ENCODE results near the gene LBHD2.

The LBHD2 gene

GRCh38 chr14:103090481-103091020, 6.5 kb downstream of the LBHD2 start:
- Histone ChIP-seq H3K27me3 (ENCODE audit: insufficient read depth, poor library complexity, severe bottlenecking) (no peaks in the 10 kb centered on the region), H3K36me3 (ENCODE audit: low read depth) (no peaks in the 10 kb centered on the region), H3K9me3 (ENCODE audit: severe bottlenecking) (no peaks in the 10 kb centered on the region), H3K4me3 (ENCODE audit: severe bottlenecking) (no peak overlapping the region), H3K4me1 (ENCODE audit: insufficient read depth, poor library complexity, severe bottlenecking) (no peaks in the 10 kb centered on the region), H3K27ac (ENCODE audit: poor library complexity, severe bottlenecking) (no peak overlapping the region)
- ATAC-seq (ENCODE audit: low read depth), result no peak
- TF ChIP-seq, protein P1, sequence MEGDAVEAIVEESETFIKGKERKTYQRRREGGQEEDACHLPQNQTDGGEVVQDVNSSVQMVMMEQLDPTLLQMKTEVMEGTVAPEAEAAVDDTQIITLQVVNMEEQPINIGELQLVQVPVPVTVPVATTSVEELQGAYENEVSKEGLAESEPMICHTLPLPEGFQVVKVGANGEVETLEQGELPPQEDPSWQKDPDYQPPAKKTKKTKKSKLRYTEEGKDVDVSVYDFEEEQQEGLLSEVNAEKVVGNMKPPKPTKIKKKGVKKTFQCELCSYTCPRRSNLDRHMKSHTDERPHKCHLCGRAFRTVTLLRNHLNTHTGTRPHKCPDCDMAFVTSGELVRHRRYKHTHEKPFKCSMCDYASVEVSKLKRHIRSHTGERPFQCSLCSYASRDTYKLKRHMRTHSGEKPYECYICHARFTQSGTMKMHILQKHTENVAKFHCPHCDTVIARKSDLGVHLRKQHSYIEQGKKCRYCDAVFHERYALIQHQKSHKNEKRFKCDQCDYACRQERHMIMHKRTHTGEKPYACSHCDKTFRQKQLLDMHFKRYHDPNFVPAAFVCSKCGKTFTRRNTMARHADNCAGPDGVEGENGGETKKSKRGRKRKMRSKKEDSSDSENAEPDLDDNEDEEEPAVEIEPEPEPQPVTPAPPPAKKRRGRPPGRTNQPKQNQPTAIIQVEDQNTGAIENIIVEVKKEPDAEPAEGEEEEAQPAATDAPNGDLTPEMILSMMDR (IDR thresholded peaks at IDR 0.05; ENCODE audit: poor library complexity, severe bottlenecking), result no peak
- DNase-seq (ENCODE audit: low spot score), result no peak

DNA sequence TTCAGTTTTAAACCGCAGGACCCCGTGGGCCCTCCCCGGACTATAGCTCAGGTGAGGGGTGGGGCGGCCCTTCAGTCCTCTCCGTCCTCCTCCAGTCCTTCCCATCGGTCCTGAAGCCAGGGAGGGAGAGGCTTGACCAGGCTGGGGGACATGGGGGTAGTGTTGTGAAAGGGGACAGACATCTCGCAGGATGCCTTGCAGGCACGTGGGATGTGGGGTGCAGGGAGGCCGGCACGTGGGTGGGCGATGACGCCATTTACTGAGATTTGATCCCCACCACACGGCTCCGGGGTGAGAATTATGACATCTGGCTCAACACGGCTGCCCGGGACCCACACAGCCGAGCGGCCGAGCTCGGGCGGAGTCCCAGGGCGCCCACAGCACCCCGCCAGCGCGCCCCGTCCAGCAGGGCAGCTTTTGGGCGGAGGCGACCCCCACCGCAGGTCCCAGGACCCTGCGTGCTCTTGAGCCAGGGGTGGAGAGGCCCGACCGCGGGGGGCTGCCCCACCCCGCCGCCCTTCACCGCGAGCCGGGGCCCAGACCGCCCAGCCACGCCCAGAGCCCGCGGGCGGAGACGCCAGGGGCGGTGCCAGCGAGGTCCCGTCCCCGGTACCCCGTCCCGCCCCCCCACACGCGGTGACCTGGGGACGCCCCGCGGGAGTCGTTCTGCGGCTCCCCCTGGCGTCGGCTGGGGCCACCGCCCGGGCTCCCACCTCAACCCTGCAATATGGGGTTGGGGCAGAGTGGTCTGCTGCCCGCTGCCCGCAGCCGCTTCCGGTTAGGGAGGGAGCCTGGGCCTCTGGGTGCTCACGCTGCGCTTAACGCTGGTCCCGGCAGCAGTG, 7.3 kb downstream of the LBHD2 start:
- Histone ChIP-seq H3K27ac (ENCODE audit: poor library complexity, severe bottlenecking) (no peak overlapping the region), H3K36me3 (ENCODE audit: low read depth) (no peaks in the 10 kb centered on the region), H3K4me1 (ENCODE audit: insufficient read depth, poor library complexity, severe bottlenecking) (no peaks in the 10 kb centered on the region), H3K4me3 (ENCODE audit: severe bottlenecking) (peak overlapping the region; percentile 22), H3K27me3 (ENCODE audit: insufficient read depth, poor library complexity, severe bottlenecking) (no peaks in the 10 kb centered on the region), H3K9me3 (ENCODE audit: severe bottlenecking) (no peaks in the 10 kb centered on the region)
- no peak for DNase-seq (ENCODE audit: low spot score)
- peak; percentile 39 for ATAC-seq (ENCODE audit: low read depth)
- TF ChIP-seq, protein P1 (IDR thresholded peaks at IDR 0.05; ENCODE audit: poor library complexity, severe bottlenecking), result peak; percentile 75

DNA sequence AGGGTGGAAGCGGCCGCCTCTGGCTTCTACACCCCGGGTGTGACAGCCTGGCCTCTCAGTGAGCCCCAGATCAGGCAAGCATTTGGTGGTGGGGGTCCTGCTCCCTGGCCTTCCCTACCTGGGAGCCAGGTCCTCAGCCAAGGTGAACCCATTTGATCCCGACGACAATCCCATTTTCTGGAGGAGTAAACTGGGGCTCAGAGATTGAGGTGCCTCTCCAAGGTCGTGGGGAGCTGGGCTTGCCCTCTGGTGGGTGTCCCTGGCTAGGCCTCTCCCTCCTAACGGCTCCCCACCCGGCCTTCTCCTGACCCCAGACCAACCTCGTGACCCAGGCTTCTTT, 7.8 kb downstream of the LBHD2 start:
- Histone ChIP-seq H3K36me3 (ENCODE audit: low read depth) (no peaks in the 10 kb centered on the region), H3K9me3 (ENCODE audit: severe bottlenecking) (no peaks in the 10 kb centered on the region), H3K4me1 (ENCODE audit: insufficient read depth, poor library complexity, severe bottlenecking) (no peaks in the 10 kb centered on the region), H3K4me3 (ENCODE audit: severe bottlenecking) (peak overlapping the region; percentile 22), H3K27ac (ENCODE audit: poor library complexity, severe bottlenecking) (no peak overlapping the region), H3K27me3 (ENCODE audit: insufficient read depth, poor library complexity, severe bottlenecking) (no peaks in the 10 kb centered on the region)
- no peak for DNase-seq (ENCODE audit: low spot score)
- TF ChIP-seq, protein P1 (IDR thresholded peaks at IDR 0.05; ENCODE audit: poor library complexity, severe bottlenecking), result peak; percentile 47
- ATAC-seq (ENCODE audit: low read depth), result no peak

DNA sequence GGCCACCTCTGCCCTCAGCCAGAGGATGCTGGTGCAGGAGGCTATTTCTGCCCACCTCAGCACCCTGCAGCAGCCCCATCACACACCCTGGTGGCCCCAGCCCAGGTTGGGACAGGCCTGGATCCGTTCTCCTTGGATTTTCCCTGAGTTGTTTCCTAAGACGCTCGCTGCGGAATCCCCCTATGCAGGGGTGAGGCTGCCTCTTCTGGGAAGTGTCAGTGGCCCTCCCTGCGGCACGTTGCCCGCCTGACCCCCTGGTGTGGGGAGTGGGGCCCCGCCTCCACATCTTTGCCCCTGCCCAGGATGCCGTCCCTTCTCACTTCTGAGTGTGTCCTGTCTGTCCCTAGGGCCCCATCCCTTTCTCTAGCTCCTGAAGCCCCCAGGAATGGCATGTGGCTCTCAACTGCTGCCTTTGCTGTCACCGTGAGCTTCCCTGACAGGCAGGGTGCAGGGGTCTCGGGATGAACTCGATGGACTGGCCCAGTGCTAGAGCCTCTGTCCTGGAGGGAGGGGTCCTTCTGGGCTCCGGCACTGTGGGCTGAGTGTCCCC, 9.9 kb downstream of the LBHD2 start:
- Histone ChIP-seq H3K27me3 (ENCODE audit: insufficient read depth, poor library complexity, severe bottlenecking) (no peaks in the 10 kb centered on the region), H3K36me3 (ENCODE audit: low read depth) (no peaks in the 10 kb centered on the region), H3K27ac (ENCODE audit: poor library complexity, severe bottlenecking) (no peak overlapping the region), H3K9me3 (ENCODE audit: severe bottlenecking) (no peaks in the 10 kb centered on the region), H3K4me3 (ENCODE audit: severe bottlenecking) (no peak overlapping the region), H3K4me1 (ENCODE audit: insufficient read depth, poor library complexity, severe bottlenecking) (no peaks in the 10 kb centered on the region)
- TF ChIP-seq, protein P1 (IDR thresholded peaks at IDR 0.05; ENCODE audit: poor library complexity, severe bottlenecking), result no peak
- ATAC-seq (ENCODE audit: low read depth) (no peak), DNase-seq (ENCODE audit: low spot score) (no peak)

Measured in RWPE2 (cell line).